ENCODE results near the gene OR52E5. TPM values are rescaled to one million over a fixed set of nuclear protein-coding genes. Genes with fewer than 3 reads are reported as not detected.

Gene OR52E5
- total RNA-seq, 3 donors from 2014 or later: not detected

DNA sequence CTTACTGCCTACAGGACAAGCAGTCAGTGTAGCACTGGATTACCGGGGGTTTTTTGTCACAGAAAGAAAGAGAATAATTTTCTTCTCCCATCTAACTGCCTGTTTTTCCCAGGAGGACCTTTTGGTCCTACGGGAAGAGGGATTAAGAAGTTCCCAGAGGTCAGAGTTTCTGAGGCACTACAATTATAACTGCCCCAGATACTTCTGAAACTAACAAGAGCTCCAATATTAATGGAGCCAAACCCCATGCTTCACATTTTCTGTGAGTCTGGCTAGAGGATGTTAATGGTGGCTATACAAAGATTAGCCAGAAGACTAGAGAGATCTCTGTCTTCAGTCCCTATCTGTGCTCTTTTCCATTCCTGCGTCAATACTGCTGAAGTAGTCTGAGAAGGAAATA lies 48.9 kb downstream of the OR52E5 start, which contains the start of gene OR56A3:
Gene OR56A3, plus strand, starts transcription at position 301 of the 400 bp plus-strand sequence. CDS start 5,096 bp downstream, outside the sequence.
- Histone ChIP-seq H3K36me3 (ENCODE audit: low read depth) (no peaks in the 10 kb centered on the region), H3K9me3 (peaks cover 3% of the 10 kb centered on the region), H3K4me3 (no peak within 1 kb of the TSS), H3K4me1 (ENCODE audit: low read depth) (no peaks in the 10 kb centered on the region)
- intact Hi-C loops (cut with DNase I, micrococcal nuclease): no loop called here
- DNase-seq: no peak
- ATAC-seq: no peak
- TF ChIP-seq, protein P1, sequence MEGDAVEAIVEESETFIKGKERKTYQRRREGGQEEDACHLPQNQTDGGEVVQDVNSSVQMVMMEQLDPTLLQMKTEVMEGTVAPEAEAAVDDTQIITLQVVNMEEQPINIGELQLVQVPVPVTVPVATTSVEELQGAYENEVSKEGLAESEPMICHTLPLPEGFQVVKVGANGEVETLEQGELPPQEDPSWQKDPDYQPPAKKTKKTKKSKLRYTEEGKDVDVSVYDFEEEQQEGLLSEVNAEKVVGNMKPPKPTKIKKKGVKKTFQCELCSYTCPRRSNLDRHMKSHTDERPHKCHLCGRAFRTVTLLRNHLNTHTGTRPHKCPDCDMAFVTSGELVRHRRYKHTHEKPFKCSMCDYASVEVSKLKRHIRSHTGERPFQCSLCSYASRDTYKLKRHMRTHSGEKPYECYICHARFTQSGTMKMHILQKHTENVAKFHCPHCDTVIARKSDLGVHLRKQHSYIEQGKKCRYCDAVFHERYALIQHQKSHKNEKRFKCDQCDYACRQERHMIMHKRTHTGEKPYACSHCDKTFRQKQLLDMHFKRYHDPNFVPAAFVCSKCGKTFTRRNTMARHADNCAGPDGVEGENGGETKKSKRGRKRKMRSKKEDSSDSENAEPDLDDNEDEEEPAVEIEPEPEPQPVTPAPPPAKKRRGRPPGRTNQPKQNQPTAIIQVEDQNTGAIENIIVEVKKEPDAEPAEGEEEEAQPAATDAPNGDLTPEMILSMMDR (IDR thresholded peaks at IDR 0.05): no peak

Other genes starting within 250 kb of the OR52E5 start
- 10 to 100 TPM; 19.6 to 24.6 (median 21.5) TPM for gene TRIM5, start 208.1 kb upstream of the OR52E5 start, total RNA-seq
- 10 to 100 TPM in 2 of 3 donors, 1 to 10 TPM in 1; 9.7 to 47.1 (median 31.5) TPM for gene TRIM22, start 203.4 kb upstream of the OR52E5 start, total RNA-seq
- gene OR56B1, start 156.8 kb upstream of the OR52E5 start, total RNA-seq: not detected
- not detected for gene OR52N4, start 139.0 kb upstream of the OR52E5 start, total RNA-seq
- gene OR52N5, start 109.9 kb upstream of the OR52E5 start, total RNA-seq: not detected
- not detected for gene OR52N1, start 101.9 kb upstream of the OR52E5 start, total RNA-seq
- gene OR52N2, start 84.3 kb upstream of the OR52E5 start, total RNA-seq: not detected
- gene OR52E6, start 51.3 kb upstream of the OR52E5 start, total RNA-seq: not detected
- not detected for gene OR52E8, start 35.5 kb upstream of the OR52E5 start, total RNA-seq
- not detected for gene OR52E4, start 12.6 kb upstream of the OR52E5 start, total RNA-seq
- gene OR56A3, start 49.0 kb downstream of the OR52E5 start, total RNA-seq: not detected
- not detected for gene OR56A5, start 75.3 kb downstream of the OR52E5 start, total RNA-seq
- gene OR52L1, start 93.8 kb downstream of the OR52E5 start, total RNA-seq: not detected
- gene OR56A4, start 113.7 kb downstream of the OR52E5 start, total RNA-seq: under 1 TPM in 2 of 3 donors, not detected in 1; 0.10 to 0.20 TPM
- gene OR56A1, start 137.6 kb downstream of the OR52E5 start, total RNA-seq: under 1 TPM; 0.03 to 0.09 (median 0.05) TPM
- not detected for gene OR56B4, start 214.5 kb downstream of the OR52E5 start, total RNA-seq